SJSA1 (cell line): Measurements from ENCODE around the gene CNTNAP2. TPM values are rescaled to one million over a fixed set of nuclear protein-coding genes. Genes with fewer than 3 reads are reported as not detected.

Experiments used
- DNase-seq, 2 experiments: peaks; one replicate each; pipeline ENCODE4 v3.0.0-alpha.2; 2015 to 2020; ENCODE audit warnings: low spot score in 2 of 2, low read depth in 1 of 2
- H3K27ac ChIP-seq: fragments of 250-450 bp; sonication (Bioruptor Pico); 2 replicates; pipeline ENCODE4 v1.5.1; 2020; ENCODE audit warnings: mild to moderate bottlenecking, moderate library complexity
- H3K27me3 ChIP-seq: fragments of 250-450 bp; sonication (Bioruptor Pico); replicated peaks from 2 replicates; pipeline ENCODE4 v1.5.1; 2020; ENCODE audit warnings: mild to moderate bottlenecking, moderate library complexity
- H3K36me3 ChIP-seq: fragments of 250-450 bp; sonication (Bioruptor Pico); 2 replicates; pipeline ENCODE4 v1.5.1; 2020; ENCODE audit warnings: mild to moderate bottlenecking
- H3K4me1 ChIP-seq: fragments of 250-450 bp; sonication (Bioruptor Pico); replicated peaks from 2 replicates; pipeline ENCODE4 v1.6.1; 2021; ENCODE audit warnings: mild to moderate bottlenecking
- H3K4me3 ChIP-seq: fragments of 250-450 bp; sonication (Bioruptor Pico); 2 replicates; pipeline ENCODE4 v1.5.1; 2020; ENCODE audit warnings: mild to moderate bottlenecking
- H3K9me3 ChIP-seq: fragments of 250-450 bp; sonication (Bioruptor Pico); replicated peaks from 2 replicates; pipeline ENCODE4 v1.5.1; 2020; ENCODE audit warnings: mild to moderate bottlenecking
- total RNA-seq: library from RNA; depleted of rRNA; stranded (reverse); fragments of >200 nt; shearing (Covaris generic); gene quantifications from 2 replicates; pipeline ENCODE4 v1.2.3, GENCODE V29; 2014

CNTNAP2 gene
- total RNA-seq, 1 experiment from 2014 or later: 0.29 TPM

DNA sequence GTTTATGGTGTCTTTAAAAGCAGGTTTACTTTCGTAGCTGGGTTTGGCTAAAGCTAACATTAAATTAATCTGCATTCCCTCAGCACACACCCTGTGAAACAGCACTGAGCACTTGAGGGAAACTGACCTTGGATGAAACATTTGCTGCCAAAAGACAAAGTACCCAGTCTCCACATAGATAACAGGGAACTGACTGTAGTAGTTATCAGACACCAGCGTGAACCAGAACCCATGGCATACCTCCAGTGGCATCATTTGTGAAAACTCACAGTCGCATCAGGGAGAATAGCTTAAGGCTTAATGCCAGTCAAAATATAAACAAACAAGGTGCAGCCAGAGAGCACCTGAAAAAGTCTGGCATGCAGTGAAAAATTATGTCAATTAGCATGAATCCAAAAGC is 2116.2 kb downstream of the CNTNAP2 start:
- Histone ChIP-seq H3K36me3 (no peaks in the 10 kb centered on the region), H3K4me3 (no peak overlapping the region), H3K27me3 (no peaks in the 10 kb centered on the region), H3K27ac (no peak overlapping the region), H3K9me3 (no peaks in the 10 kb centered on the region), H3K4me1 (no peaks in the 10 kb centered on the region)
- DNase-seq: no peak

- Histone ChIP-seq H3K4me3 (no peak overlapping the region), H3K4me1 (no peaks in the 10 kb centered on the region), H3K36me3 (no peaks in the 10 kb centered on the region), H3K9me3 (no peaks in the 10 kb centered on the region), H3K27me3 (0 out of 2 replicates have a peak, but pooled peaks cover 2% of the 10 kb centered on the region), H3K27ac (no peak overlapping the region)
- no peak for DNase-seq
Observed at GRCh38 chr7:148234715-148235114, 2118.1 kb downstream of the CNTNAP2 start.

DNA sequence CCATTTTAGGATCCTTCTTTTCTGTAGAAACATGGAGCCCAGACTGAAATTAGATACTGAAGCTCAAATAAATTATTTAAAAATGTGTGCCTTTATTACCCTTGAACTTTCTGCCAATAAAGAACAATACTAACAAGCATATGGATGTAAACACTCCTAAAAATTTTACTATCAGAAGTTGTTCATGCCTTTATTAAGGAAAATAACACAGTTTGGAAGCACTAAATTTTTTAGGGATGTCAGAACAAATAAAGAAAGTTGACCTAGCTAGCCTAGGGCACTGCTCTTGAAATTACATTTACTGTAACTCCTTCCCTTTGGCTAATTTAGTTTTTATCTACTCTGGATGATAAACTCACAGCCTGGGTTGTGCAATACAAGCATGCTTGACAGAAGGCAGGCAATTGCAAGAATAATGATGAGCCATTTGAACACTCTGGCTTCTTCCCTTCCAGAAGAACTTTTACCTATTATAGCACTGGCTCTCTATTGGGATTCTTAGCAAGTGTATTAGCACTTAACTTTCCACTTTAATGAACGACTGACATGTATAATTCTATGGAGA is 2122.2 kb downstream of the CNTNAP2 start:
- Histone ChIP-seq H3K27me3 (0 out of 2 replicates have a peak, but pooled peaks cover 2% of the 10 kb centered on the region), H3K9me3 (no peaks in the 10 kb centered on the region), H3K36me3 (no peaks in the 10 kb centered on the region), H3K27ac (no peak overlapping the region), H3K4me3 (no peak overlapping the region), H3K4me1 (no peaks in the 10 kb centered on the region)
- no peak for DNase-seq

DNA sequence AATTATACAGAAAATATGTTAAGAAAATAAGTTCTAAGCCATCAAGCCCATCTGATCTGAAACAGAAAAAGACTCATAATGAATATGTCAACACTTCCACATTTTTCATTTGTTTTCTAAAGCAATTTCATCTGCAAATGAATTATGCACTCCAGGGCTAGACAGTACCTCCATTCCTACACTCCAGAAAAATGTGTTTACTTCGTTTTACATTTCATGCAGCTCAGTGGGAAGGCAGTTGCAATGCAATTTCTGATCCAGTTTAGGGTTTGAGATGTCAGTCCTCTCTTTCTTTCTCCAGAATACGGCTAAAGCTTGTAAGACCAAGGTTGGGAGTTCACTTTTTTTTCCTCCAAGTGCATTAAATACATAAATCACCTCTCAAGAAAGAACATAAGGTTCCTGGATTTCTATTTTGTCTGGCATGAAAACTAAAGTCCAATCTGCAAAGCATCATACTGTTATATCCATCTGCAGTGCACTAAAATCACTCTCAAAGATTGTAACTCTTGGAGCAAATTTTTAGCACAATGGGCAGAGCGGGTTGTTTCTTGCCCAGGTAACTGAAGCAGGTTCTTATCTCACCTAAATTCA is 2125.2 kb downstream of the CNTNAP2 start:
- Histone ChIP-seq H3K36me3 (no peaks in the 10 kb centered on the region), H3K9me3 (no peaks in the 10 kb centered on the region), H3K27ac (no peak overlapping the region), H3K27me3 (0 out of 2 replicates have a peak, but pooled peaks cover 2% of the 10 kb centered on the region), H3K4me3 (no peak overlapping the region), H3K4me1 (no peaks in the 10 kb centered on the region)
- DNase-seq: peak in 1 of 2 experiments; percentile 3

DNA sequence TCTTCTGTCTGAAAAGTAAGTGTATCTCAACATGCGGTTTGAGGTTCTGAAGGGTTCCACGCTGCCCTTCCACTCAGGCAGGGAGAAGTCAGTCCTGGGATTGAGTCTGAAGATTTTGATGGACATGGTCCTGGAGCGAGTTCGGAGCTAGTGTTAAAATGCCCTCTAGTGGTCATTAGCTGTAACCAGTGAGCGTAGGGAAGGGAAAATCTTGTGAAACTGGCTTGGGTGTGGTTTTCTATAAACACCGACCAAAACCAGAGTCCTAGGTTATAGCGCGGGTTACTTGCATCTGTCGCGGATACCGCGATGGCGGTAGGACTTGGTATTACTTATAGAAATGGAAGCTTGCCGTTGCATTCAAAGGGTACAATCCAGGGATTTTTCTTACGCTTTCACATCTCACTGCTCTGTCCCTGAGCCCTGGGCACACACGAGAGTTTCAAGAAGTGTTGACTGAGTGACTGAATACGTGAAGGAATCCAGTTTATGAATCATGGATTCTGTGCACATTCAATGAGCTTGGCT is 2125.8 kb downstream of the CNTNAP2 start:
- H3K4me3 ChIP-seq: no peak overlapping the region
- H3K27ac ChIP-seq: no peak overlapping the region
- peak in 1 of 2 experiments; percentile 25 for DNase-seq
- 0 out of 2 replicates have a peak, but pooled peaks cover 2% of the 10 kb centered on the region for H3K27me3 ChIP-seq
- H3K9me3 ChIP-seq: no peaks in the 10 kb centered on the region
- no peaks in the 10 kb centered on the region for H3K4me1 ChIP-seq
- H3K36me3 ChIP-seq: no peaks in the 10 kb centered on the region

- DNase-seq: no peak
- Histone ChIP-seq H3K36me3 (no peaks in the 10 kb centered on the region), H3K9me3 (no peaks in the 10 kb centered on the region), H3K27me3 (no peaks in the 10 kb centered on the region), H3K4me1 (no peaks in the 10 kb centered on the region), H3K27ac (no peak overlapping the region), H3K4me3 (no peak overlapping the region)
Observed at GRCh38 chr7:148245381-148245780, 2128.8 kb downstream of the CNTNAP2 start.

- H3K4me1 ChIP-seq: no peaks in the 10 kb centered on the region
Observed at GRCh38 chr7:148253629-148254028, 2137.0 kb downstream of the CNTNAP2 start.

DNA sequence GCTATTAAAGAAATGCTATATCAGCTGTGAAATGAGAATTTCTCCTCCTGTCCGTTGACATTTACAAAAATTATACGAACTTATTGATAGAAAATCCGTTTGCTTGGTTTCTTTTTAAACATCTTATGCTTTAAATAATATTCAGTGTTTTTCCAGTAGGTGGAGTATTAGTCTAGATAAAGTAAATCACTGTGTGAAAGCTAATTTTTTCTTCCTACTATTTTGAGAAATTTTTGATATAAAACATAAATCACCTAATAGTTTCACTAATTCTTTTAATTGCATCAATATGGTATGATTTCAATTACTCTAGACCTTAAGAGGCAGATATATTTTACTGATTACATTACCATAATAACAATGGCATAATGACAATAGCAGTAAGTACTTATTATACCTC is 2138.7 kb downstream of the CNTNAP2 start:
- Histone ChIP-seq H3K4me3 (no peak overlapping the region), H3K36me3 (no peaks in the 10 kb centered on the region), H3K9me3 (no peaks in the 10 kb centered on the region), H3K4me1 (no peaks in the 10 kb centered on the region), H3K27ac (no peak overlapping the region), H3K27me3 (no peaks in the 10 kb centered on the region)
- DNase-seq: no peak

More at GRCh38 chr7:148253629-148254028, 2137.0 kb downstream of the CNTNAP2 start:
- H3K27ac ChIP-seq: no peak overlapping the region
- no peaks in the 10 kb centered on the region for H3K36me3 ChIP-seq
- H3K27me3 ChIP-seq: no peaks in the 10 kb centered on the region
- DNase-seq: no peak
- H3K4me3 ChIP-seq: no peak overlapping the region
- H3K9me3 ChIP-seq: no peaks in the 10 kb centered on the region

- no peak for DNase-seq
- no peaks in the 10 kb centered on the region for H3K36me3 ChIP-seq
- H3K9me3 ChIP-seq: no peaks in the 10 kb centered on the region
- H3K4me3 ChIP-seq: no peak overlapping the region
- H3K4me1 ChIP-seq: no peaks in the 10 kb centered on the region
- no peak overlapping the region for H3K27ac ChIP-seq
- H3K27me3 ChIP-seq: no peaks in the 10 kb centered on the region
Observed at GRCh38 chr7:148256433-148256832, 2139.8 kb downstream of the CNTNAP2 start.

GRCh38 chr7:148260599-148260998 is 2144.0 kb downstream of the CNTNAP2 start:
- no peak for DNase-seq

GRCh38 chr7:148261523-148261922 is 2144.9 kb downstream of the CNTNAP2 start:
- H3K36me3 ChIP-seq: no peaks in the 10 kb centered on the region
- H3K9me3 ChIP-seq: no peaks in the 10 kb centered on the region
- H3K27ac ChIP-seq: no peak overlapping the region
- no peaks in the 10 kb centered on the region; the same call in 1 of the 2 replicates for H3K4me1 ChIP-seq
- no peak overlapping the region for H3K4me3 ChIP-seq
- H3K27me3 ChIP-seq: no peaks in the 10 kb centered on the region
- no peak for DNase-seq

More at GRCh38 chr7:148260599-148260998, 2144.0 kb downstream of the CNTNAP2 start:
- H3K36me3 ChIP-seq: no peaks in the 10 kb centered on the region
- no peaks in the 10 kb centered on the region; the same call in 1 of the 2 replicates for H3K4me1 ChIP-seq
- no peaks in the 10 kb centered on the region for H3K9me3 ChIP-seq
- no peaks in the 10 kb centered on the region for H3K27me3 ChIP-seq
- H3K4me3 ChIP-seq: no peak overlapping the region
- no peak overlapping the region for H3K27ac ChIP-seq

DNA sequence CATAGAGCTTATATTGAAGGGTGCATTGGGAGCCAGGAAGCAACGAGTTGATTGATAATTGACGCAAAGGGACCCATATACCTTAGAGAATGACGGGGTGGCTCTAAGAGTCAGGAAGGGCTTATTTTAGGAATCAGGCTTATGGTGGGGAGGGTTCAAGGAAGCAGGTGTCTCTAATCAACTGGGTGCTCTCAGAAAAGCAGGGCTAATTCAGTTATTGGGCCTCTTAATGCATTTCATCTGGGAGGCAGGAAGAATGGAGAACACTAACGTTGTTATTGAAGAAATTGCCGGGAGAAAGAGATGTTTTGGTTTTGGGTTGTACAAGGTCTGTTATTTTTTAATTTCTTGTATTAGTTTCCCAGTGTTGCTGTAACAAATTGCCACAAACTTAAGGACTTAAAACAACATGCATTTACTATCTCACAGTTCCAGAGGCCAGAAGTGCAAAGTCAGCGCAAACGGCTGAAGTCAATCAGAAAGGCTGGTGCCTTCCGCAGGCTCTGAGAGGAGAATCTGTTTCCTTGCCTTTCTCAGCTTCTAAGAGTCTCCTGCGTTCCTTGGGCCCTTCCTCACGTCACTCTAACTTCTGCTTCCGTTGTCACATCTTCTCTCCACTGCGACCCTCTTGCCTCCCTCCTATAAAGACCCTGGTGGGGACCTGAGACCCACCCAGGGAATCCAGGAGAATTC is 2145.5 kb downstream of the CNTNAP2 start:
- Histone ChIP-seq H3K36me3 (no peaks in the 10 kb centered on the region), H3K4me1 (no peaks in the 10 kb centered on the region; the same call in 1 of the 2 replicates), H3K9me3 (no peaks in the 10 kb centered on the region)

GRCh38 chr7:148262721-148263229 is 2146.2 kb downstream of the CNTNAP2 start:
- Histone ChIP-seq H3K4me1 (no peaks in the 10 kb centered on the region; the same call in 1 of the 2 replicates), H3K27me3 (no peaks in the 10 kb centered on the region), H3K27ac (no peak overlapping the region), H3K4me3 (no peak overlapping the region), H3K36me3 (no peaks in the 10 kb centered on the region), H3K9me3 (no peaks in the 10 kb centered on the region)
- peak; percentile 32 to 50 for DNase-seq

More for the DNA sequence above, 2145.5 kb downstream of the CNTNAP2 start:
- DNase-seq: no peak
- Histone ChIP-seq H3K27me3 (no peaks in the 10 kb centered on the region), H3K4me3 (no peak overlapping the region), H3K27ac (no peak overlapping the region)
